Hepatocyte (in vitro differentiated cells): Measurements from ENCODE around the gene PCSK4. TPM values are rescaled to one million over a fixed set of nuclear protein-coding genes. Genes with fewer than 3 reads are reported as not detected.

ENCODE experiments used
- DNase-seq: peaks from one replicate; pipeline ENCODE4 v3.0.0-alpha.2; 2016; ENCODE audit warnings: low spot score
- H2AFZ ChIP-seq: fragments of 200-600 bp; sonication (generic); 2 replicates; pipeline ENCODE4 v1.6.0; 2016; ENCODE audit warnings: antibody characterized with exemption, mild to moderate bottlenecking
- H3K27ac ChIP-seq: fragments of 200-600 bp; sonication (generic); 2 replicates; pipeline ENCODE4 v1.5.1; 2016; ENCODE audit warnings: mild to moderate bottlenecking
- H3K27me3 ChIP-seq: fragments of 200-600 bp; sonication (generic); 2 replicates; pipeline ENCODE4 v1.6.1; 2016
- H3K36me3 ChIP-seq: fragments of 200-600 bp; sonication (generic); replicated peaks from 2 replicates; pipeline ENCODE4 v1.5.1; 2016; ENCODE audit warnings: low read depth; ENCODE audit not compliant: insufficient read depth
- H3K4me1 ChIP-seq: fragments of 200-600 bp; sonication (generic); 2 replicates; pipeline ENCODE4 v1.5.1; 2016; ENCODE audit warnings: mild to moderate bottlenecking, moderate library complexity; ENCODE audit not compliant: insufficient read depth
- H3K4me2 ChIP-seq: fragments of 200-600 bp; sonication (generic); 2 replicates; pipeline ENCODE4 v1.6.0; 2016
- H3K4me3 ChIP-seq: fragments of 200-600 bp; sonication (generic); 2 replicates; pipeline ENCODE4 v1.5.1; 2016; ENCODE audit warnings: mild to moderate bottlenecking
- H3K79me2 ChIP-seq: fragments of 200-600 bp; sonication (generic); 2 replicates; pipeline ENCODE4 v1.6.0; 2017; ENCODE audit warnings: mild to moderate bottlenecking
- H3K9me2 ChIP-seq: fragments of 200-600 bp; sonication (generic); replicated peaks from 2 replicates; pipeline ENCODE4 v1.6.0; 2017; ENCODE audit warnings: mild to moderate bottlenecking; ENCODE audit not compliant: insufficient read depth
- H3K9me3 ChIP-seq: fragments of 200-600 bp; sonication (generic); 2 replicates; pipeline ENCODE4 v1.5.1; 2016; ENCODE audit warnings: low read depth, mild to moderate bottlenecking
- H4K20me1 ChIP-seq: fragments of 200-600 bp; sonication (generic); 2 replicates; pipeline ENCODE4 v1.6.0; 2016; ENCODE audit warnings: mild to moderate bottlenecking; ENCODE audit not compliant: insufficient read depth, poor library complexity, severe bottlenecking
- EZH2 ChIP-seq: fragments of 200-600 bp; sonication (generic); IDR thresholded peaks from 2 replicates; pipeline ENCODE4 v1.6.1; 2016; ENCODE audit warnings: antibody characterized with exemption, mild to moderate bottlenecking, borderline replicate concordance
- EZH2phosphoT487 ChIP-seq: fragments of 200-600 bp; sonication (generic); IDR thresholded peaks from one replicate; pipeline ENCODE4 v1.6.1; 2018; ENCODE audit warnings: antibody characterized with exemption, mild to moderate bottlenecking, low read depth, moderate library complexity; ENCODE audit not compliant: unreplicated experiment, severe bottlenecking
- WGBS: methylation state at CpG from one replicate; pipeline ENCODE4 v1.1.6; 2016; ENCODE audit warnings: low lambda C conversion rate; ENCODE audit errors: missing lambda C conversion rate; 5-methylcytosine and 5-hydroxymethylcytosine counted together
- polyA plus RNA-seq: library from polyadenylated mRNA; unstranded; fragments of >200 nt; fragmentation: Nextera tagmentation; extraction: Ambion mirVana; gene quantifications from 2 replicates; pipeline ENCODE4 v1.2.1, GENCODE V29; 2016
- total RNA-seq: library from RNA; depleted of rRNA; stranded (reverse); fragments of >200 nt; gene quantifications from 2 replicates; pipeline ENCODE4 v1.2.3, GENCODE V29; 2014
- TF ChIP-seq, protein P1 (sequence below): fragments of 200-600 bp; sonication (generic); IDR thresholded peaks from 2 replicates; pipeline ENCODE4 v1.5.1; 2016; ENCODE audit warnings: antibody characterized with exemption, mild to moderate bottlenecking; ENCODE audit not compliant: poor library complexity

Gene PCSK4
- total and polyA plus RNA-seq, 2 experiments from 2014 or later: 7.7 to 9.6 TPM

DNA sequence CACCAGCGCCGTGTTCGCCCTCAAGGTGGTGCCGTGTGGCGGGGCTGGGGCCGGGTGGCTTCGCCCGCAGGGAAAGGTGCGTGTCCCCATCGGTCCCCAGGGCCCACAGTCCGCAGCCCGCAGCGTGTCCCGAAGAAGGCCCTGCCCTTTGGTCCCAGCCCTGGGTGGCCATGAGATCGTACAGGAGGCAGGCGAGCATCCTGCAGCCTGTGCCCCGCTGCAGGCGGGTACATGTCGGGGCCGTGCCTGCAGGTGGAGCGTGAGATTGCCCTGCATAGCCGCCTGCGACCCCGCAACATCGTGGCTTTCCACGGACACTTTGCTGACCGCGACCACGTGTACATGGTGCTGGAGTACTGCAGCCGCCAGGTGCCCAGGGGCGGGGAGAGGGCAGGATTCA lies 35.2 kb upstream of the PCSK4 start:
- no peaks in the 10 kb centered on the region for H3K9me2 ChIP-seq
- no peak for DNase-seq
- H3K9me3 ChIP-seq: no peaks in the 10 kb centered on the region
- H3K4me2 ChIP-seq: no peak overlapping the region
- 72% methylated on average over 31 of the region's 31 CpGs for WGBS
- TF ChIP-seq EZH2phosphoT487: no peak
- TF ChIP-seq, protein P1, sequence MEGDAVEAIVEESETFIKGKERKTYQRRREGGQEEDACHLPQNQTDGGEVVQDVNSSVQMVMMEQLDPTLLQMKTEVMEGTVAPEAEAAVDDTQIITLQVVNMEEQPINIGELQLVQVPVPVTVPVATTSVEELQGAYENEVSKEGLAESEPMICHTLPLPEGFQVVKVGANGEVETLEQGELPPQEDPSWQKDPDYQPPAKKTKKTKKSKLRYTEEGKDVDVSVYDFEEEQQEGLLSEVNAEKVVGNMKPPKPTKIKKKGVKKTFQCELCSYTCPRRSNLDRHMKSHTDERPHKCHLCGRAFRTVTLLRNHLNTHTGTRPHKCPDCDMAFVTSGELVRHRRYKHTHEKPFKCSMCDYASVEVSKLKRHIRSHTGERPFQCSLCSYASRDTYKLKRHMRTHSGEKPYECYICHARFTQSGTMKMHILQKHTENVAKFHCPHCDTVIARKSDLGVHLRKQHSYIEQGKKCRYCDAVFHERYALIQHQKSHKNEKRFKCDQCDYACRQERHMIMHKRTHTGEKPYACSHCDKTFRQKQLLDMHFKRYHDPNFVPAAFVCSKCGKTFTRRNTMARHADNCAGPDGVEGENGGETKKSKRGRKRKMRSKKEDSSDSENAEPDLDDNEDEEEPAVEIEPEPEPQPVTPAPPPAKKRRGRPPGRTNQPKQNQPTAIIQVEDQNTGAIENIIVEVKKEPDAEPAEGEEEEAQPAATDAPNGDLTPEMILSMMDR: no peak
- TF ChIP-seq EZH2: no peak
- H3K4me3 ChIP-seq: no peak overlapping the region
- no peaks in the 10 kb centered on the region for H3K4me1 ChIP-seq
- H3K79me2 ChIP-seq: no peaks in the 10 kb centered on the region
- no peaks in the 10 kb centered on the region for H4K20me1 ChIP-seq
- peaks cover 28% of the 10 kb centered on the region for H3K27me3 ChIP-seq
- H2AFZ ChIP-seq: no peak overlapping the region
- H3K36me3 ChIP-seq: no peaks in the 10 kb centered on the region
- no peak overlapping the region for H3K27ac ChIP-seq

DNA sequence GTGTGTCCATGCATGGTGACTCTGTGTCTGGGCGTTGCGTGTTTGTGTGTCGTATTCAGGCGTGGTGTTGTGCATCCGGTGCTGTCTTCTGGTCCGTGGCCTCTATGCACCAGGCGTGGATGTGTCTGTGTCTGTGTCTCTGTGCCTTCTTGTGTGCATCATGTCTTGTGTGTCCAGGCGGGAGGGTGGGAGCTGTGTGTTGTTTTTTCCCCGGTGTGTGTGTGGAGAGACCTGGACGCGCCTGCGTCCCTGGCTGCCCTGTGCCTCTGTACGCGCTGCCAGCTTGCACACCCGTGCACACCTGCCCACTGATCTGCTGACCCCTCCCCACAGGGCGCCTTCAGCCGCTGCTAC lies 34.8 kb upstream of the PCSK4 start:
- WGBS: 80% methylated on average over 17 of the region's 17 CpGs
- no peaks in the 10 kb centered on the region for H4K20me1 ChIP-seq
- DNase-seq: no peak
- no peak overlapping the region for H3K4me2 ChIP-seq
- TF ChIP-seq EZH2 (no peak), EZH2phosphoT487 (no peak)
- TF ChIP-seq, protein P1: no peak
- no peaks in the 10 kb centered on the region for H3K36me3 ChIP-seq
- H3K9me2 ChIP-seq: no peaks in the 10 kb centered on the region
- H3K27ac ChIP-seq: no peak overlapping the region
- H3K9me3 ChIP-seq: no peaks in the 10 kb centered on the region
- peaks cover 28% of the 10 kb centered on the region for H3K27me3 ChIP-seq
- H2AFZ ChIP-seq: no peak overlapping the region
- no peak overlapping the region for H3K4me3 ChIP-seq
- H3K4me1 ChIP-seq: no peaks in the 10 kb centered on the region
- no peaks in the 10 kb centered on the region for H3K79me2 ChIP-seq

DNA sequence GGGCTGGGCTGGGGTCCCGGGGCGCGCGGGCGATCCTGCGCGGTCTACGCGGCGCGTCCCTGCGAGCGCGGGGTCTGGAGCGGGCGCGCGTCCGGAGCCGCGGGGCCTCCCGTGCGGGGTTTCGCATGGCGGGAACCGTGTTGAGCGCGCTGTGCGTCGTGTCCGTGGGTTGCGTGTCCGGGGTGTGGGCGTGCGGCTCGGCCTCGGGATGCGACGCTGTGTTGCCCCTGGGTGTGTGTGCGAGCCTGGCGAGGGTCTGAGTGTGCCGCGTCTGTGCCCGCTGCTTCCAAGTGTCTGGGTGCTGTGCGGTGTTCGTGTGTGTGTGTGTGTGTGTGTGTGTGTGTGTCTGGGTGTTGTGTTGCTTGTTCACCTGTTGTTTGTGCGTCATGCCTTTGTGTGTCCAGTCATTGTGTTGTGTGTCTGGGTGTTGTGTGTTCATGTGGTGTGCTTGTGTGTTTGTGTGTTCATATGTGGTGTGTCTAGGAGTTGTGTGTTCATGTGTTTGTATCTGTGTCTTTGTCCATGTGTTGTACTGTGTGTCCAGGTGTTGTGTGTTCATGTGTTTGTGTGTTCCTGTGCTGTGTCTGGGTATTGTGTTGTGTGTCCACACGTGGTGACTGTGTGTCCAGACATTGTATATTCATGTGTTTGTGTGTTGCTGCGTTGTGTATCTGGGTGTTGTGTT lies 34.3 kb upstream of the PCSK4 start:
- no peaks in the 10 kb centered on the region for H3K36me3 ChIP-seq
- no peak overlapping the region for H2AFZ ChIP-seq
- H3K4me1 ChIP-seq: no peaks in the 10 kb centered on the region
- no peak for DNase-seq
- H3K27ac ChIP-seq: no peak overlapping the region
- TF ChIP-seq EZH2phosphoT487 (no peak), EZH2 (no peak)
- TF ChIP-seq, protein P1: no peak
- no peaks in the 10 kb centered on the region for H3K79me2 ChIP-seq
- no peaks in the 10 kb centered on the region for H3K9me3 ChIP-seq
- peak overlapping the region; percentile 76 for H3K4me2 ChIP-seq
- WGBS: 61% methylated on average over 10 of the region's 49 CpGs
- H3K4me3 ChIP-seq: no peak overlapping the region
- H3K9me2 ChIP-seq: no peaks in the 10 kb centered on the region
- H4K20me1 ChIP-seq: no peaks in the 10 kb centered on the region
- peaks cover 28% of the 10 kb centered on the region for H3K27me3 ChIP-seq
